Panc1 (cell line): Measurements from ENCODE around the gene PPP1R9B. TPM values are rescaled to one million over a fixed set of nuclear protein-coding genes. Genes with fewer than 3 reads are reported as not detected.

Source experiments
- ATAC-seq: fragments of 200-7000 bp; cut with Tn5 transposase; 2 replicates; pipeline ENCODE4 v1.9.1; 2020; ENCODE audit warnings: mild to moderate bottlenecking, moderate library complexity
- BruUV-seq: library from RNA; stranded (reverse); fragments of 400-500 nt; replicated peaks from 2 replicates; lab custom pipeline; 2021; lab: Mats Ljungman, UMichigan
- CTCF ChIA-PET: fragments of 300-600 bp; sonication (Branson Sonifier 250); formaldehyde crosslinking; loops from one replicate; lab custom pipeline; 2022; ENCODE audit warnings: antibody characterized with exemption; lab: Charles Lee
- POLR2A ChIA-PET: fragments of 300-600 bp; sonication (Branson Sonifier 250); formaldehyde crosslinking; loops from one replicate; lab custom pipeline; 2022; ENCODE audit warnings: antibody characterized with exemption; lab: Charles Lee
- DNase-seq: peaks from one replicate; pipeline ENCODE4 v3.0.0-alpha.2; 2010; ENCODE audit warnings: low read depth, low spot score
- H3K27ac ChIP-seq: 2 replicates; pipeline ENCODE4 v1.5.1; 2011; ENCODE audit warnings: mild to moderate bottlenecking, low read length, inconsistent platforms
- H3K27me3 ChIP-seq: fragments of 200-500 bp; sonication (Bioruptor generic); 2 replicates; pipeline ENCODE4 v1.6.0; 2014; ENCODE audit warnings: low read length, inconsistent platforms; ENCODE audit not compliant: control insufficient read depth, insufficient read depth
- H3K36me3 ChIP-seq: fragments of 200-500 bp; sonication (Bioruptor generic); 2 replicates; pipeline ENCODE4 v1.5.1; 2014; ENCODE audit warnings: inconsistent platforms, mild to moderate bottlenecking, low read length, moderate library complexity; ENCODE audit not compliant: control insufficient read depth, insufficient read depth
- H3K4me1 ChIP-seq: 2 replicates; pipeline ENCODE4 v1.5.1; 2011; ENCODE audit warnings: inconsistent platforms, mild to moderate bottlenecking, low read length, moderate library complexity; ENCODE audit not compliant: control insufficient read depth, insufficient read depth
- H3K4me3 ChIP-seq, 2 experiments: 2 replicates each; pipeline ENCODE4 v1.5.1; 2011 to 2012; ENCODE audit warnings: low read depth in 2 of 2, low read length in 2 of 2, mild to moderate bottlenecking in 2 of 2, inconsistent platforms in 1 of 2, moderate library complexity in 1 of 2
- H3K9me3 ChIP-seq: fragments of 200-500 bp; sonication (Bioruptor generic); 2 replicates; pipeline ENCODE4 v1.5.1; 2014; ENCODE audit warnings: low read depth, mild to moderate bottlenecking, inconsistent platforms, low read length, moderate library complexity; ENCODE audit not compliant: control insufficient read depth, insufficient read depth
- CTCF ChIP-seq: fragments of 450-650 bp; IDR thresholded peaks from 2 replicates; pipeline ENCODE4 v1.5.1; 2017; ENCODE audit warnings: mild to moderate bottlenecking
- POLR2AphosphoS5 ChIP-seq: IDR thresholded peaks from 2 replicates; pipeline ENCODE4 v1.6.1; 2012; ENCODE audit warnings: mild to moderate bottlenecking, low read depth, low read length, moderate library complexity
- REST ChIP-seq, 2 experiments: IDR thresholded peaks; 2 replicates each; pipeline ENCODE4 v1.6.1; 2011 to 2012; ENCODE audit warnings: low read depth in 2 of 2, control low read depth in 1 of 2, low read length in 1 of 2, mild to moderate bottlenecking in 1 of 2, moderate library complexity in 1 of 2; ENCODE audit not compliant: insufficient read depth in 1 of 2
- SIN3A ChIP-seq: IDR thresholded peaks from 2 replicates; pipeline ENCODE4 v1.6.1; 2012; ENCODE audit warnings: low read depth, mild to moderate bottlenecking, low read length, moderate library complexity, borderline replicate concordance; ENCODE audit not compliant: insufficient read depth
- TCF7L2 ChIP-seq: IDR thresholded peaks from 2 replicates; pipeline ENCODE4 v1.6.1; 2011; ENCODE audit warnings: mild to moderate bottlenecking, low read depth, low read length, inconsistent platforms
- in situ Hi-C: cut with HindIII; loops from 2 replicates; pipeline ENCODE4 v1.10.0; 2016; ENCODE audit warnings: low sequenced_read_pairs, low pct_unique_long_range_greater_than_20kb
- intact Hi-C: fragments of 100-400 bp; cut with micrococcal nuclease; formaldehyde crosslinking; loops from one replicate; pipeline ENCODE4 v1.10.0; 2022; ENCODE audit not compliant: unreplicated experiment
- total RNA-seq: library from RNA; stranded (reverse); gene quantifications from one replicate; pipeline ENCODE4 v1.2.1, GENCODE V29; 2021; ENCODE audit not compliant: unreplicated experiment

The PPP1R9B gene
- total RNA-seq, 1 experiment from 2014 or later, result 114 TPM

GRCh38 chr17:50141026-50141744 lies 9.3 kb downstream of the PPP1R9B start:
- BruUV-seq, result no TSS peak
- TF ChIP-seq POLR2AphosphoS5, result no peak
- TF ChIP-seq TCF7L2, result no peak
- TF ChIP-seq SIN3A, result no peak
- TF ChIP-seq CTCF, result no peak
- TF ChIP-seq REST (IDR thresholded peaks at IDR 0.05; ENCODE audit: insufficient read depth in 1 of 2, low read depth in 2 of 2, low read length in 1 of 2), result no peak
- ChIA-PET CTCF (interaction anchor here (0.5 to 1.0 kb wide), 2 partner anchors 22 to 898 kb away, joined by 3 to 6 read pairs; no protein-coding TSS in a partner anchor), POLR2A (interaction anchor here (0.6 kb wide), 1 partner anchor 8 kb away, joined by 3 read pairs; no protein-coding TSS in a partner anchor)
- ATAC-seq (no peak), DNase-seq (no peak)
- Histone ChIP-seq H3K27me3 (no peaks in the 10 kb centered on the region), H3K4me3 (no peak overlapping the region), H3K9me3 (no peaks in the 10 kb centered on the region), H3K36me3 (peaks cover 27% of the 10 kb centered on the region), H3K27ac (no peak overlapping the region), H3K4me1 (peaks cover 10% of the 10 kb centered on the region)
- in situ Hi-C loops, result no loop called here
- intact Hi-C loops, result no loop called here

DNA sequence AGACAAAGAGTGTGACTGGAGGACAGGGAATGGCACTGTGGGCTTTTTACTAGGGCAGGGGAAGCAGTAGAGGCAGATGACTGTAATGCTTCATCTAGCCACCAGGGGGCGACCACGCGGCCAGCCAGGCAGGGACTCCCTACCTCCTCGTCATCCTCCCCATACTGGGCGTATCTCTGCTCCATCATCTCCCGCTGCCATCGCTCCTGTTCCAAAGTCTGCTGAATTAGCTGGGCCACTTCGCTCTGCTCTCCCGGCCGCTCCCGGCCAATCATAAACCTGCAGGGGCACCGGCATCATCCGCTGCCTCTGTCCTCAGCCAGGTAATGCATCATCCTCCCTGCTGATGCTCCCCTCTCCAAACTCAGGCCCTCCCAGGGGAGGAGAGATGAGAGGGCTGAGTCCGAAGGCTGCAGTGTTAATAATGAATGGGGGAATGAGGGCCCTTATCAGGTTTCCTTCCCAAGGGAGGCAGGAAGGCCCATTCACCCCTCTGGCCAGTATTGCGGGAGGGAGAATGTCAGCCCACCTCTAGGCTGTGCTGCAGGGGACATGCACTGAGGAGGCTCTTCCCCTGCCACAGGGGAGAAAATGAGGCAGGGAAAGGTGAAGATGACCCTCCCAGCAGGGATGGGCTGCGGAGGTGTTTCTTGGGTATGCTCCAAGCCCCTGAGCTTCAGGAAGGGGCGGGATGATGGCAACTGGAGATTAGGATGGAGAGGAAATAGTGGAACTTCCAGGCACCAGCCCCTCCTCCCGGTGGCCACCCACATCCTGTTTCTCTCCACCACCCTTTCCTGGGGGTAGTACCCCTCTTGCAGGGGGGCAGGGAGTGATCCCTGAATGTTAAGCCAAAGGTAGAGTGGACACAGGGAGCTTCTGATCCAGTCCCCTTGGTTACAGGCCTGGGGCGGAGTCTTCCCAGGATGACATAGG lies 10.3 kb downstream of the PPP1R9B start:
- no TSS peak for BruUV-seq
- no peaks in the 10 kb centered on the region for H3K27me3 ChIP-seq
- ATAC-seq (peak; percentile 89), DNase-seq (no peak)
- no peak overlapping the region for H3K4me3 ChIP-seq
- peaks cover 27% of the 10 kb centered on the region for H3K36me3 ChIP-seq
- in situ Hi-C loops (no loop called here), intact Hi-C loops (loop anchor here (1.0 kb wide), 1 partner anchor 21 kb away; no protein-coding TSS in a partner anchor)
- ChIA-PET POLR2A (interaction anchor here (0.6 to 1.2 kb wide), 2 partner anchors 10 to 12 kb away, joined by 3 to 12 read pairs; partner anchors contain the start of gene PPP1R9B), CTCF (interaction anchor here (0.5 to 0.6 kb wide), 2 partner anchors 20 to 897 kb away, joined by 3 to 6 read pairs; no protein-coding TSS in a partner anchor)
- TF ChIP-seq TCF7L2 (no peak), SIN3A (no peak), REST (IDR thresholded peaks at IDR 0.05; ENCODE audit: insufficient read depth in 1 of 2, low read depth in 2 of 2, low read length in 1 of 2) (no peak), CTCF (peak; percentile 98), POLR2AphosphoS5 (peak; percentile 35; the same call in 1 of the 2 replicates)
- no peak overlapping the region; the same call in 1 of the 2 replicates for H3K27ac ChIP-seq
- H3K4me1 ChIP-seq, result peaks cover 6% of the 10 kb centered on the region; the same call in 1 of the 2 replicates
- H3K9me3 ChIP-seq, result no peaks in the 10 kb centered on the region
